22Rv1 (cell line): ENCODE results near the gene WDR76.

ENCODE experiments used
- CTCF ChIP-seq: fragments of 450-650 bp; IDR thresholded peaks from 2 replicates; pipeline ENCODE4 v1.5.1; 2017; ENCODE audit warnings: mild to moderate bottlenecking
- ZFX ChIP-seq: fragments of 450-650 bp; IDR thresholded peaks from 2 replicates; pipeline ENCODE4 v1.6.1; 2017; ENCODE audit warnings: antibody characterized with exemption, borderline replicate concordance

DNA sequence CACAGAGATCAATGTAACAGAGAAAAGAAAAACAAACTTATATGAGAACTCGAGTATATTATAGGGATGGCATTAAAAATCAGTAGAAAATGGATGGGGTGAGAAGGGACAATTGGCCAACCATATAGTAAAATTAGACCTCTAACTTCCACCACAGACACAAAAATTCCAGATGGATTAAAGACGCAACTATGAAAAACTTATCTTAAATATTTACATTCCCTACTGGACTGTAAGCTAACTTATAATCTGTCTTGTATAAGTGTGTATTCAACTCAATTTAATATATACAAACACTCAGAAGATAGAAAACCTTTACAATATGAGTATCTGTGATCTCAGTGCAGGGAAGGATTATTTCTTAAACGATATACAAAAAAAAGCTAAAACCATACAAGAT, 5.3 kb upstream of the WDR76 start:
- TF ChIP-seq CTCF: no peak
- TF ChIP-seq ZFX: no peak
